ENCODE results near the gene CCDC13. TPM values are rescaled to one million over a fixed set of nuclear protein-coding genes. Genes with fewer than 3 reads are reported as not detected.

Gene CCDC13
- total and polyA plus RNA-seq, 2 donors (not counting 1 experiment from before 2014, with no cell fraction given): 0.41 to 0.66 TPM

- no peak overlapping the region for H2AFZ ChIP-seq (ENCODE audit: low read length)
- H3K4me3 ChIP-seq (replicated peaks in 1 of 4; ENCODE audit: control extremely low read depth in 1 of 4, insufficient read depth in 1 of 4, low read depth in 3 of 4, low read length in 4 of 4): no peak overlapping the region
- H3K27me3 ChIP-seq (ENCODE audit: control insufficient read depth, insufficient read depth, low read length): no peaks in the 10 kb centered on the region
- no peaks in the 10 kb centered on the region for H3K4me1 ChIP-seq (ENCODE audit: control insufficient read depth, extremely low read depth, insufficient read depth, low read length)
- no peaks in the 10 kb centered on the region for H3K36me3 ChIP-seq (ENCODE audit: control insufficient read depth, insufficient read depth, low read length)
- no peak for TF ChIP-seq CTCF (conservative IDR thresholded peaks at IDR 0.05 in 1 of 2, IDR thresholded peaks at IDR 0.05 in 1 of 2; ENCODE audit: low read depth in 1 of 2, low read length in 2 of 2)
- TF ChIP-seq EZH2 (IDR thresholded peaks at IDR 0.05; ENCODE audit: low read length, missing control alignments): no peak
- H3K9me3 ChIP-seq (ENCODE audit: control insufficient read depth, insufficient read depth, low read depth, low read length): no peaks in the 10 kb centered on the region
- no peaks in the 10 kb centered on the region for H4K20me1 ChIP-seq (ENCODE audit: control insufficient read depth, extremely low read depth, insufficient read depth, low read length)
- H3K4me2 ChIP-seq (ENCODE audit: extremely low read depth, insufficient read depth, low read length): no peak overlapping the region
- H3K79me2 ChIP-seq (ENCODE audit: control insufficient read depth, insufficient read depth, low read length): no peaks in the 10 kb centered on the region
- H3K27ac ChIP-seq (ENCODE audit: insufficient read depth, low read length): no peak overlapping the region
- no peak for DNase-seq (ENCODE audit: low read depth in 2 of 2)
- H3K9ac ChIP-seq (ENCODE audit: insufficient read depth, low read length): no peak overlapping the region
These were observed 20.6 kb downstream of the CCDC13 start for GRCh38 chr3:42752441-42752840.

GRCh38 chr3:42751609-42752008, 21.4 kb downstream of the CCDC13 start:
- H2AFZ ChIP-seq (ENCODE audit: low read length): no peak overlapping the region
- H3K27me3 ChIP-seq (ENCODE audit: control insufficient read depth, insufficient read depth, low read length): no peaks in the 10 kb centered on the region
- no peak overlapping the region for H3K4me2 ChIP-seq (ENCODE audit: extremely low read depth, insufficient read depth, low read length)
- no peak for DNase-seq (ENCODE audit: low read depth in 2 of 2)
- no peaks in the 10 kb centered on the region for H3K4me1 ChIP-seq (ENCODE audit: control insufficient read depth, extremely low read depth, insufficient read depth, low read length)
- no peak overlapping the region for H3K9ac ChIP-seq (ENCODE audit: insufficient read depth, low read length)
- H3K4me3 ChIP-seq (replicated peaks in 1 of 4; ENCODE audit: control extremely low read depth in 1 of 4, insufficient read depth in 1 of 4, low read depth in 3 of 4, low read length in 4 of 4): no peak overlapping the region
- no peaks in the 10 kb centered on the region for H3K36me3 ChIP-seq (ENCODE audit: control insufficient read depth, insufficient read depth, low read length)
- H3K27ac ChIP-seq (ENCODE audit: insufficient read depth, low read length): no peak overlapping the region
- H3K9me3 ChIP-seq (ENCODE audit: control insufficient read depth, insufficient read depth, low read depth, low read length): no peaks in the 10 kb centered on the region
- no peaks in the 10 kb centered on the region for H3K79me2 ChIP-seq (ENCODE audit: control insufficient read depth, insufficient read depth, low read length)
- no peak for TF ChIP-seq CTCF (conservative IDR thresholded peaks at IDR 0.05 in 1 of 2, IDR thresholded peaks at IDR 0.05 in 1 of 2; ENCODE audit: low read depth in 1 of 2, low read length in 2 of 2)
- no peak for TF ChIP-seq EZH2 (IDR thresholded peaks at IDR 0.05; ENCODE audit: low read length, missing control alignments)
- no peaks in the 10 kb centered on the region for H4K20me1 ChIP-seq (ENCODE audit: control insufficient read depth, extremely low read depth, insufficient read depth, low read length)

DNA sequence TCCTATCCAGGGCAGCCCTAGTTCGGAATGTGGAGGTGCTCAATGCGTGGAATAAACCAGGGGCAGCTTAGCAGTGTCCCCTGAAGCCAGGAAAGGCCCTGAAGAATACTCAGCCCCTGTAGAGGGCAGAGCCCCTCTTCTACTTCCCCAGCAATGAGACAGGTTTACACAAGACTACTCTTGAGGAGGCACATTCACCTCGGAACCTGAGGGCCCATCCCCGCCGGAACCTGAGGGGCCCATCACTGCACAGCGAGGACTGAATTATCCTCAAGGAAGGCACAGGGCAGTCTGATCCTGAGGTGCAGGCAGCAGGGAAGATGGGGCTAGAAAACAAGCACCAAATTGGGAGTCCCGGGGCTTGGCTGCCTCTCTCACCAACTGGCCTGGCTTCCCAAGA, 22.2 kb downstream of the CCDC13 start:
- Histone ChIP-seq H3K4me2 (ENCODE audit: extremely low read depth, insufficient read depth, low read length) (no peak overlapping the region), H2AFZ (ENCODE audit: low read length) (no peak overlapping the region), H3K36me3 (ENCODE audit: control insufficient read depth, insufficient read depth, low read length) (no peaks in the 10 kb centered on the region), H3K4me1 (ENCODE audit: control insufficient read depth, extremely low read depth, insufficient read depth, low read length) (peaks cover 4% of the 10 kb centered on the region), H4K20me1 (ENCODE audit: control insufficient read depth, extremely low read depth, insufficient read depth, low read length) (no peaks in the 10 kb centered on the region), H3K27ac (ENCODE audit: insufficient read depth, low read length) (no peak overlapping the region), H3K4me3 (replicated peaks in 1 of 4; ENCODE audit: control extremely low read depth in 1 of 4, insufficient read depth in 1 of 4, low read depth in 3 of 4, low read length in 4 of 4) (no peak overlapping the region), H3K9ac (ENCODE audit: insufficient read depth, low read length) (no peak overlapping the region), H3K27me3 (ENCODE audit: control insufficient read depth, insufficient read depth, low read length) (no peaks in the 10 kb centered on the region), H3K9me3 (ENCODE audit: control insufficient read depth, insufficient read depth, low read depth, low read length) (no peaks in the 10 kb centered on the region), H3K79me2 (ENCODE audit: control insufficient read depth, insufficient read depth, low read length) (no peaks in the 10 kb centered on the region)
- no peak for DNase-seq (ENCODE audit: low read depth in 2 of 2)
- TF ChIP-seq CTCF (conservative IDR thresholded peaks at IDR 0.05 in 1 of 2, IDR thresholded peaks at IDR 0.05 in 1 of 2; ENCODE audit: low read depth in 1 of 2, low read length in 2 of 2) (no peak), EZH2 (IDR thresholded peaks at IDR 0.05; ENCODE audit: low read length, missing control alignments) (no peak)
